ENCODE data around the gene VPS33A. TPM values are rescaled to one million over a fixed set of nuclear protein-coding genes. Genes with fewer than 3 reads are reported as not detected.
A peak's percentile ranks its signal among the peaks of the same experiment; 100 is the strongest.

Gene VPS33A
- total RNA-seq (2022): 18.9 and 22.9 TPM in 2 replicates
- percentile 65 among the genes with signal in this experiment for Bru-seq, nascent RNA
- percentile 85 among the genes with signal in this experiment for BruChase-seq, experiment 1, labeled RNA remaining after a 6-hour chase
- BruChase-seq, experiment 2, labeled RNA remaining after a 2-hour chase: percentile 90 among the genes with signal in this experiment
- long read RNA-seq, full-length matches to known transcripts: 24 of 37 reads
- long read RNA-seq, partial matches to known transcripts: 3 of 37 reads
- long read RNA-seq, other reads (novel, unspliced or antisense): 10 of 37 reads

DNA sequence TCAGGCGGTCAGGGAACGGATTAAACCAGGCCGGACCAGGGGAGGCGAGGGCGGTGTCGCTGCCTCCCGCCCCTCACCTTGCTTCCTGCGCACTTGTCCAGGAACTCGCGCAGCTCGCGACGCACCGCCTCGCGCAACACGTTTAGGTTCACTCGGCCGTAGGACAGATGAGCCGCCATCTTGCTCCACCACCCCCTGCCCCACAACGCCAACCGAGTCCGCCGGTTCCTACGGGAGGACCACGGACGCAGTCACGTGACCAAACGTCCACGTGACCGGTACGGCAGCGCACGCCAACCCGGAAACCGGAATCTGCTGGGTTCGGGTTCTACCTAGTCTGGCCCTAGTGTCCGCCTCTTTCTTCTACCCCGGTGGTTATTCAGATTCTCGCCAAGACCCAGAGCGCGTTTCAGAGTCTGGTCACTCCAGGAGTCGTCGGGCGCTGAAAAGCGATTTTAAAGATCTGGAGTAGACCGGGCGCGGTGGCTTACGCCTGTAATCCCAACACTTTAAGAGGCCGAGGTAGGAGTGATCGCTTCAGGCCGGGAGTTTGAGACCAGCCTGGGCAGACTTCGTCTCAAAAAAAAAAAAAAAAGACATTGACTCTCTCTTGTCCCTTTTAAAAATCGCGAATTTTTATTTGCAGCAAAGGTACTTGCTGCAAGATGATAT is at the start of gene VPS33A:
TSS of gene VPS33A (minus strand) at position 265 of the 672 bp plus-strand sequence. CDS start at position 179, 86 bp downstream.
- CTCF ChIA-PET: interaction anchor here (0.6 to 0.8 kb wide), 10 partner anchors 51 to 1970 kb away, joined by 3 to 9 read pairs (median 5); partner anchors contain the start of gene ZCCHC8
- H3K9me3 Mint-ChIP-seq (ENCODE audit: low read depth, unreplicated experiment): no peaks in the 10 kb centered on the region

DNA sequence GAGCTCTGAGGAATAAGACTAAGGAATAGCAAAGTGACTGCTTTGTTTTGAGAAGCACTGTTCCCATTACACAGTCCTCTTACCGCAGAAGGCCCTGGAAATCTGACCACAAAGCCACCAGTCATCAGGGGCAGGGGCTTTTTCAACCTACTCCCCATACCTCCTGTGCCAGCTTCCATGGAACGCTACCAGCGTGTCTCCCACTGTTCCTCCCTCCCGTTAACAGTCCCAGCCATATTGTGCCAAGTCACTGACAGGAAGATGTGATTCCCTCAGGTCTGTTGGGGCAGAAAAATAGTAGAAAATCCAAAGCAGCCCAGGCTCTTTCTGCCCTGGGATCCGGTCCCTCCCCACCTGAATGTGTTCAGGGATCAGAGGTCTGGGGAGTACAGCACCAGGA is 46.6 kb upstream of the VPS33A start:
- CTCF ChIA-PET: no interaction called here
- Mint-ChIP-seq H3K4me1 (ENCODE audit: low read depth, unreplicated experiment) (no peaks in the 10 kb centered on the region), H3K27me3 (ENCODE audit: unreplicated experiment) (no peaks in the 10 kb centered on the region), H3K36me3 (ENCODE audit: insufficient read depth, unreplicated experiment) (peaks cover 37% of the 10 kb centered on the region), H3K27ac (ENCODE audit: unreplicated experiment) (no peak overlapping the region), H3K4me3 (ENCODE audit: low read depth, unreplicated experiment) (no peak overlapping the region), H3K9me3 (ENCODE audit: low read depth, unreplicated experiment) (no peaks in the 10 kb centered on the region)
- no peak for DNase-seq
- TF ChIP-seq, protein P1, sequence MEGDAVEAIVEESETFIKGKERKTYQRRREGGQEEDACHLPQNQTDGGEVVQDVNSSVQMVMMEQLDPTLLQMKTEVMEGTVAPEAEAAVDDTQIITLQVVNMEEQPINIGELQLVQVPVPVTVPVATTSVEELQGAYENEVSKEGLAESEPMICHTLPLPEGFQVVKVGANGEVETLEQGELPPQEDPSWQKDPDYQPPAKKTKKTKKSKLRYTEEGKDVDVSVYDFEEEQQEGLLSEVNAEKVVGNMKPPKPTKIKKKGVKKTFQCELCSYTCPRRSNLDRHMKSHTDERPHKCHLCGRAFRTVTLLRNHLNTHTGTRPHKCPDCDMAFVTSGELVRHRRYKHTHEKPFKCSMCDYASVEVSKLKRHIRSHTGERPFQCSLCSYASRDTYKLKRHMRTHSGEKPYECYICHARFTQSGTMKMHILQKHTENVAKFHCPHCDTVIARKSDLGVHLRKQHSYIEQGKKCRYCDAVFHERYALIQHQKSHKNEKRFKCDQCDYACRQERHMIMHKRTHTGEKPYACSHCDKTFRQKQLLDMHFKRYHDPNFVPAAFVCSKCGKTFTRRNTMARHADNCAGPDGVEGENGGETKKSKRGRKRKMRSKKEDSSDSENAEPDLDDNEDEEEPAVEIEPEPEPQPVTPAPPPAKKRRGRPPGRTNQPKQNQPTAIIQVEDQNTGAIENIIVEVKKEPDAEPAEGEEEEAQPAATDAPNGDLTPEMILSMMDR (IDR thresholded peaks at IDR 0.05; ENCODE audit: unreplicated experiment): no peak
- intact Hi-C loops (cut with micrococcal nuclease; ENCODE audit: unreplicated experiment): no loop called here
- BruUV-seq (replicated peaks): no TSS peak

More for the DNA sequence above, at the start of gene VPS33A:
- intact Hi-C loops (cut with micrococcal nuclease; ENCODE audit: unreplicated experiment): no loop called here
- H3K4me3 Mint-ChIP-seq (ENCODE audit: low read depth, unreplicated experiment): peak within 1 kb of the TSS; percentile 98
- H3K36me3 Mint-ChIP-seq (ENCODE audit: insufficient read depth, unreplicated experiment): peaks cover 48% of the 10 kb centered on the region
- peak within 1 kb of the TSS; percentile 100 for H3K27ac Mint-ChIP-seq (ENCODE audit: unreplicated experiment)
- H3K4me1 Mint-ChIP-seq (ENCODE audit: low read depth, unreplicated experiment): peaks cover 8% of the 10 kb centered on the region
- BruUV-seq (replicated peaks): no TSS peak
- no peaks in the 10 kb centered on the region for H3K27me3 Mint-ChIP-seq (ENCODE audit: unreplicated experiment)
- TF ChIP-seq, protein P1 (IDR thresholded peaks at IDR 0.05; ENCODE audit: unreplicated experiment): no peak
- peak; percentile 98 for DNase-seq

- CTCF ChIA-PET: interaction anchor here (0.7 kb wide), 1 partner anchor 233 kb away, joined by 3 read pairs; the partner anchor contains the start of gene MLXIP
- Mint-ChIP-seq H3K4me3 (ENCODE audit: low read depth, unreplicated experiment) (no peak overlapping the region), H3K36me3 (ENCODE audit: insufficient read depth, unreplicated experiment) (peaks cover 27% of the 10 kb centered on the region), H3K27me3 (ENCODE audit: unreplicated experiment) (no peaks in the 10 kb centered on the region), H3K4me1 (ENCODE audit: low read depth, unreplicated experiment) (no peaks in the 10 kb centered on the region), H3K27ac (ENCODE audit: unreplicated experiment) (no peak overlapping the region), H3K9me3 (ENCODE audit: low read depth, unreplicated experiment) (no peaks in the 10 kb centered on the region)
- BruUV-seq (replicated peaks): no TSS peak
- intact Hi-C loops (cut with micrococcal nuclease; ENCODE audit: unreplicated experiment): no loop called here
- TF ChIP-seq, protein P1 (IDR thresholded peaks at IDR 0.05; ENCODE audit: unreplicated experiment): no peak
- no peak for DNase-seq
Measured at GRCh38 chr12:122311696-122312095, 45.4 kb upstream of the VPS33A start.

DNA sequence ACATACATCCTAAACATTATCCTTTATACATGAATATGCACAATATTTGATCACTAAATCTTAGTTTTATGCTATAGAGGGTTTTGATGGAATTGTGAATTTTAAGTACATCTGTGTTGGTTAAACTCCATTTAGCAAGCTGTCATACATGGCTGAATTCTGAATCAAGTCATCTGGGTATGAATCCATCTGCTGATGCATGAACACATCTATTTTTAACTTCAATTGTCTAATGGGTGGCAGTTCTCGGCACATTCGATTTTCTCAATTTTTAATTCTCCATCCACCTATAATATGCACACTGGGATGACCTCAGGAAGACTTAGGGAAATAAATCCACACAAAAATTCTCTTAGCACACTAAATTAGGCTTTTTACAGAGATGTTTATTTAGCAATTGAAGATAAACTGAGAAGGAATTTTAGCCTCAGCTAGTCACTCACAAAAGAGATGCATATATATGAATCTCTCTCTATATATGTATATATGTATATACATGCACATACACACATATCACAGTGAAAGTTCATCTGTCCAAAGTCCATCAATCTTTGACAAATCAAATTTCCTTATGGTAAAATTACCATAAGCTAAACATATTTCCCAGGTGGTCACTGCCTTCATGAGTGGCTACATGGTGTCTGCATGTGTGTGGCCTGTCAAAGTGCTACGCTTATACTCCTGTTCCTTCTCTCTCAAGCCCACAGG is 44.5 kb upstream of the VPS33A start:
- intact Hi-C loops (cut with micrococcal nuclease; ENCODE audit: unreplicated experiment): no loop called here
- H3K36me3 Mint-ChIP-seq (ENCODE audit: insufficient read depth, unreplicated experiment): peaks cover 33% of the 10 kb centered on the region
- H3K27me3 Mint-ChIP-seq (ENCODE audit: unreplicated experiment): no peaks in the 10 kb centered on the region
- TF ChIP-seq, protein P1 (IDR thresholded peaks at IDR 0.05; ENCODE audit: unreplicated experiment): no peak
- H3K27ac Mint-ChIP-seq (ENCODE audit: unreplicated experiment): no peak overlapping the region
- H3K4me3 Mint-ChIP-seq (ENCODE audit: low read depth, unreplicated experiment): no peak overlapping the region
- DNase-seq: no peak
- BruUV-seq (replicated peaks): no TSS peak
- H3K9me3 Mint-ChIP-seq (ENCODE audit: low read depth, unreplicated experiment): no peaks in the 10 kb centered on the region
- H3K4me1 Mint-ChIP-seq (ENCODE audit: low read depth, unreplicated experiment): no peaks in the 10 kb centered on the region
- CTCF ChIA-PET: no interaction called here

All from Calu3 (cell line).